Stimulated activated memory B cell treated with anti-CD40 and anti-IgM and Interleukin-4, amounts not matched to agents 10 μg/mL and 1 μg/mL and 100 μg/mL, for 72 hours (primary cell): ENCODE results near the gene DDT.
"Not testable (repeated sequence)": the region's sequence is repeated elsewhere in the genome, so short reads cannot be mapped to it uniquely, and the experiment has no call there.

Experiments
- ATAC-seq: fragments of 150-1000 bp; cut with Tn5 transposase; 2 replicates; pipeline ENCODE4 v1.10.0; 2021
- H3K27ac Mint-ChIP-seq: one replicate; pipeline ENCODE4 v1.8.0; 2022; ENCODE audit warnings: mild to moderate bottlenecking, mixed read lengths
- H3K27me3 Mint-ChIP-seq: one replicate; pipeline ENCODE4 v1.8.0; 2022; ENCODE audit warnings: mixed read lengths
- H3K36me3 Mint-ChIP-seq: one replicate; pipeline ENCODE4 v1.8.0; 2022; ENCODE audit warnings: mixed read lengths
- H3K4me1 Mint-ChIP-seq: one replicate; pipeline ENCODE4 v1.8.0; 2022; ENCODE audit warnings: mixed read lengths
- H3K4me3 Mint-ChIP-seq: one replicate; pipeline ENCODE4 v1.8.0; 2022; ENCODE audit warnings: mild to moderate bottlenecking, moderate library complexity, mixed read lengths
- H3K9me3 Mint-ChIP-seq: one replicate; pipeline ENCODE4 v1.8.0; 2022; ENCODE audit warnings: mixed read lengths

The DDT gene

GRCh38 chr22:23970816-23971486, 3.3 kb downstream of the DDT start:
- Mint-ChIP-seq H3K27ac (no peak overlapping the region), H3K9me3 (no peaks in the 10 kb centered on the region), H3K4me1 (peaks cover 27% of the 10 kb centered on the region), H3K27me3 (no peaks in the 10 kb centered on the region), H3K4me3 (no peak overlapping the region), H3K36me3 (peaks cover 29% of the 10 kb centered on the region)
- no peak for ATAC-seq

- Mint-ChIP-seq H3K27me3 (no peaks in the 10 kb centered on the region), H3K9me3 (no peaks in the 10 kb centered on the region), H3K4me1 (peaks cover 27% of the 10 kb centered on the region), H3K27ac (no peak overlapping the region), H3K36me3 (peaks cover 29% of the 10 kb centered on the region), H3K4me3 (no peak overlapping the region)
- no peak for ATAC-seq
Measured at GRCh38 chr22:23970201-23970641, 4.0 kb downstream of the DDT start.

GRCh38 chr22:23969071-23969470, 5.2 kb downstream of the DDT start:
- Mint-ChIP-seq H3K4me1 (peaks cover 27% of the 10 kb centered on the region), H3K9me3 (no peaks in the 10 kb centered on the region), H3K36me3 (peaks cover 29% of the 10 kb centered on the region), H3K27ac (no peak overlapping the region), H3K4me3 (no peak overlapping the region), H3K27me3 (no peaks in the 10 kb centered on the region)
- no peak for ATAC-seq

GRCh38 chr22:23966568-23966967, 7.7 kb downstream of the DDT start, which contains the start of gene DDTL:
TSS of gene DDTL (plus strand) at chr22:23966888. CDS start at chr22:23966915, 27 bp downstream.
- peaks cover 24% of the 10 kb centered on the region for H3K36me3 Mint-ChIP-seq
- ATAC-seq: peak; percentile 98
- H3K27me3 Mint-ChIP-seq, H3K9me3 Mint-ChIP-seq, H3K27ac Mint-ChIP-seq, H3K4me3 Mint-ChIP-seq: not testable (repeated sequence)
- peaks cover 22% of the 10 kb centered on the region for H3K4me1 Mint-ChIP-seq

GRCh38 chr22:23966094-23966493, 8.1 kb downstream of the DDT start:
- Mint-ChIP-seq H3K4me1 (peaks cover 17% of the 10 kb centered on the region), H3K36me3 (peaks cover 21% of the 10 kb centered on the region)
- not testable (repeated sequence) for H3K9me3 Mint-ChIP-seq, H3K27me3 Mint-ChIP-seq, H3K27ac Mint-ChIP-seq, H3K4me3 Mint-ChIP-seq
- peak; percentile 75 for ATAC-seq

- H3K4me1 Mint-ChIP-seq, H3K36me3 Mint-ChIP-seq, H3K27me3 Mint-ChIP-seq, H3K9me3 Mint-ChIP-seq, H3K4me3 Mint-ChIP-seq, H3K27ac Mint-ChIP-seq, ATAC-seq: not testable (repeated sequence)
Measured at GRCh38 chr22:23961084-23961771, 13.0 kb downstream of the DDT start, which contains the start of gene GSTT2B. TSS of gene GSTT2B (minus strand) at chr22:23961195. CDS start at chr22:23961131, 64 bp downstream.

GRCh38 chr22:23956301-23956900, 17.8 kb downstream of the DDT start:
- peak; percentile 80 for ATAC-seq
- H3K4me1 Mint-ChIP-seq, H3K36me3 Mint-ChIP-seq, H3K4me3 Mint-ChIP-seq, H3K27me3 Mint-ChIP-seq, H3K9me3 Mint-ChIP-seq: not testable (repeated sequence)
- peak overlapping the region; percentile 60 for H3K27ac Mint-ChIP-seq

GRCh38 chr22:23955886-23956285, 18.4 kb downstream of the DDT start:
- not testable (repeated sequence) for H3K27ac Mint-ChIP-seq, ATAC-seq, H3K4me3 Mint-ChIP-seq, H3K4me1 Mint-ChIP-seq, H3K36me3 Mint-ChIP-seq, H3K27me3 Mint-ChIP-seq, H3K9me3 Mint-ChIP-seq

- H3K27ac Mint-ChIP-seq, H3K27me3 Mint-ChIP-seq, H3K9me3 Mint-ChIP-seq, ATAC-seq, H3K36me3 Mint-ChIP-seq, H3K4me1 Mint-ChIP-seq, H3K4me3 Mint-ChIP-seq: not testable (repeated sequence)
Measured at GRCh38 chr22:23954991-23955305, 19.3 kb downstream of the DDT start.

- not testable (repeated sequence) for ATAC-seq, H3K4me1 Mint-ChIP-seq, H3K9me3 Mint-ChIP-seq, H3K27ac Mint-ChIP-seq, H3K4me3 Mint-ChIP-seq, H3K27me3 Mint-ChIP-seq, H3K36me3 Mint-ChIP-seq
Measured at GRCh38 chr22:23954193-23954990, 19.8 kb downstream of the DDT start.

- H3K36me3 Mint-ChIP-seq, H3K27ac Mint-ChIP-seq, ATAC-seq: not testable (repeated sequence)
Measured at GRCh38 chr22:23953485-23953884, 20.8 kb downstream of the DDT start.

GRCh38 chr22:23952794-23953405, 21.3 kb downstream of the DDT start:
- H3K4me1 Mint-ChIP-seq, H3K27ac Mint-ChIP-seq, H3K27me3 Mint-ChIP-seq, H3K9me3 Mint-ChIP-seq, H3K36me3 Mint-ChIP-seq, ATAC-seq, H3K4me3 Mint-ChIP-seq: not testable (repeated sequence)

More at GRCh38 chr22:23953485-23953884, 20.8 kb downstream of the DDT start:
- H3K4me3 Mint-ChIP-seq, H3K4me1 Mint-ChIP-seq, H3K9me3 Mint-ChIP-seq, H3K27me3 Mint-ChIP-seq: not testable (repeated sequence)

- H3K36me3 Mint-ChIP-seq, ATAC-seq, H3K27ac Mint-ChIP-seq, H3K9me3 Mint-ChIP-seq, H3K27me3 Mint-ChIP-seq, H3K4me3 Mint-ChIP-seq, H3K4me1 Mint-ChIP-seq: not testable (repeated sequence)
Measured at GRCh38 chr22:23951383-23951782, 22.9 kb downstream of the DDT start.

GRCh38 chr22:23949764-23950163, 24.5 kb downstream of the DDT start:
- H3K9me3 Mint-ChIP-seq, ATAC-seq: not testable (repeated sequence)

GRCh38 chr22:23947391-23947790, 26.9 kb downstream of the DDT start:
- not testable (repeated sequence) for H3K36me3 Mint-ChIP-seq, H3K4me3 Mint-ChIP-seq, H3K9me3 Mint-ChIP-seq, H3K27me3 Mint-ChIP-seq, ATAC-seq, H3K4me1 Mint-ChIP-seq, H3K27ac Mint-ChIP-seq

More at GRCh38 chr22:23949764-23950163, 24.5 kb downstream of the DDT start:
- H3K4me1 Mint-ChIP-seq, H3K27ac Mint-ChIP-seq, H3K4me3 Mint-ChIP-seq, H3K27me3 Mint-ChIP-seq, H3K36me3 Mint-ChIP-seq: not testable (repeated sequence)
